SK-N-SH (cell line): ENCODE data around the gene VIL1. TPM values are rescaled to one million over a fixed set of nuclear protein-coding genes. Genes with fewer than 3 reads are reported as not detected.

ENCODE experiments used
- CTCF ChIA-PET: fragments of 300-600, 350-600 bp; formaldehyde crosslinking; extraction: SDS; loops from one replicate; lab custom pipeline; 2021; lab: Yijun Ruan, JAX
- POLR2A ChIA-PET: fragments of 350-600 bp; sonication (Branson Sonifier 250); formaldehyde crosslinking; extraction: SDS; loops from one replicate; lab custom pipeline; 2020; ENCODE audit warnings: antibody characterized with exemption, inconsistent platforms; lab: Yijun Ruan, JAX
- DNase-seq: peaks from one replicate; pipeline ENCODE4 v3.0.0; 2012
- H2AFZ ChIP-seq: fragments of 200-600 bp; sonication (generic); 2 replicates; pipeline ENCODE4 v1.8.1; 2016; ENCODE audit warnings: antibody characterized with exemption, mild to moderate bottlenecking, low read depth
- H3F3A ChIP-seq: fragments of 200-600 bp; sonication (generic); replicated peaks from 2 replicates; pipeline ENCODE3; 2016; ENCODE audit warnings: antibody characterized with exemption, mild to moderate bottlenecking; ENCODE audit not compliant: insufficient read depth
- H3K27ac ChIP-seq, 2 experiments: fragments of 200-500 bp in 1 of 2; fragments of 200-600 bp in 1 of 2; sonication (Bioruptor generic) in 1 of 2; sonication (generic), shearing (Covaris generic) in 1 of 2; 2 replicates each; pipeline versions ENCODE4 v1.5.1 to v1.6.1; 2014 to 2016; ENCODE audit warnings: low read depth in 2 of 2, inconsistent platforms in 1 of 2, low read length in 1 of 2, mild to moderate bottlenecking in 1 of 2, mixed read lengths in 1 of 2
- H3K27me3 ChIP-seq: fragments of 200-600 bp; sonication (generic), shearing (Covaris generic); 2 replicates; pipeline ENCODE4 v1.6.1; 2016; ENCODE audit warnings: mixed run types; ENCODE audit not compliant: insufficient read depth
- H3K36me3 ChIP-seq, 2 experiments: fragments of 200-500 bp in 1 of 2; fragments of 200-600 bp in 1 of 2; sonication (Bioruptor generic) in 1 of 2; sonication (generic) in 1 of 2; replicated peaks in 1 of 2; 2 replicates each; pipeline versions ENCODE3 to v1.5.1; 2014 to 2016; ENCODE audit warnings: low read length in 1 of 2, mild to moderate bottlenecking in 1 of 2; ENCODE audit not compliant: insufficient read depth in 2 of 2, control insufficient read depth in 1 of 2
- H3K4me1 ChIP-seq, 2 experiments: fragments of 200-500 bp in 1 of 2; fragments of 200-600 bp in 1 of 2; sonication (Bioruptor generic) in 1 of 2; sonication (generic), shearing (Covaris generic) in 1 of 2; 2 replicates each; pipeline versions ENCODE4 v1.5.1 to v1.6.1; 2014 to 2016; ENCODE audit warnings: low read depth in 1 of 2, low read length in 1 of 2, mixed run types in 1 of 2; ENCODE audit not compliant: insufficient read depth in 2 of 2, control insufficient read depth in 1 of 2
- H3K4me2 ChIP-seq: fragments of 200-600 bp; sonication (generic), shearing (Covaris generic); 2 replicates; pipeline ENCODE4 v1.6.1; 2017; ENCODE audit warnings: mixed run types
- H3K4me3 ChIP-seq, 2 experiments: fragments of 200-500 bp in 1 of 2; fragments of 200-600 bp in 1 of 2; sonication (Bioruptor generic) in 1 of 2; sonication (generic), shearing (Covaris generic) in 1 of 2; 2 replicates each; pipeline versions ENCODE4 v1.5.1 to v1.8.1; 2014 to 2016; ENCODE audit warnings: low read depth in 2 of 2, inconsistent platforms in 1 of 2, low read length in 1 of 2, mild to moderate bottlenecking in 1 of 2, mixed read lengths in 1 of 2, moderate library complexity in 1 of 2
- H3K79me2 ChIP-seq: fragments of 200-600 bp; sonication (generic); 2 replicates; pipeline ENCODE4 v1.8.1; 2017; ENCODE audit warnings: mild to moderate bottlenecking; ENCODE audit not compliant: insufficient read depth
- H3K9ac ChIP-seq: fragments of 200-600 bp; sonication (generic); 2 replicates; pipeline ENCODE4 v1.6.1; 2017; ENCODE audit warnings: mixed run types
- H3K9me2 ChIP-seq: fragments of 200-600 bp; sonication (generic); 2 replicates; pipeline ENCODE4 v1.6.1; 2017; ENCODE audit warnings: mixed run types
- H3K9me3 ChIP-seq: fragments of 200-600 bp; sonication (generic); 2 replicates; pipeline ENCODE4 v1.6.1; 2017; ENCODE audit warnings: mixed run types, mild to moderate bottlenecking, moderate library complexity
- H4K20me1 ChIP-seq: fragments of 200-600 bp; sonication (generic); 2 replicates; pipeline ENCODE4 v1.6.1; 2017; ENCODE audit warnings: mild to moderate bottlenecking, mixed run types; ENCODE audit not compliant: insufficient read depth
- FOSL2 ChIP-seq: IDR thresholded peaks from 2 replicates; pipeline ENCODE4 v1.4.0; 2012; ENCODE audit warnings: low read depth, mild to moderate bottlenecking, moderate library complexity, borderline replicate concordance
- FOXJ3 ChIP-seq: sonication (generic); formaldehyde crosslinking; IDR thresholded peaks from 2 replicates; pipeline ENCODE4 v1.5.1; 2020; ENCODE audit warnings: mild to moderate bottlenecking, missing genetic modification reagents
- FOXM1 ChIP-seq: IDR thresholded peaks from 2 replicates; pipeline ENCODE4 v1.4.0; 2012; ENCODE audit warnings: low read depth, mild to moderate bottlenecking
- GABPA ChIP-seq: IDR thresholded peaks from 2 replicates; pipeline ENCODE4 v1.4.0; 2012; ENCODE audit warnings: low read depth, mild to moderate bottlenecking
- GATA2 ChIP-seq: sonication (generic); formaldehyde crosslinking; IDR thresholded peaks from 2 replicates; pipeline ENCODE4 v1.5.0; 2020; ENCODE audit warnings: mild to moderate bottlenecking, missing genetic modification reagents
- JUND ChIP-seq: IDR thresholded peaks from 2 replicates; pipeline ENCODE4 v1.4.0; 2012
- MAX ChIP-seq: IDR thresholded peaks from 2 replicates; pipeline ENCODE4 v1.4.0; 2012; ENCODE audit warnings: low read depth
- NFIC ChIP-seq: IDR thresholded peaks from 2 replicates; pipeline ENCODE4 v1.4.0; 2012; ENCODE audit warnings: borderline replicate concordance
- NRF1 ChIP-seq: IDR thresholded peaks from 2 replicates; pipeline ENCODE4 v1.6.1; 2012; ENCODE audit warnings: low read depth, mild to moderate bottlenecking, low read length
- PBX3 ChIP-seq: IDR thresholded peaks from 2 replicates; pipeline ENCODE4; 2012
- RCOR1 ChIP-seq: fragments of 150-350 bp; IDR thresholded peaks from 2 replicates; pipeline ENCODE4 v1.6.1; 2017; ENCODE audit warnings: antibody characterized with exemption, low read length
- RXRA ChIP-seq: IDR thresholded peaks from 2 replicates; pipeline ENCODE4 v1.4.0; 2012; ENCODE audit warnings: low read depth, mild to moderate bottlenecking, borderline replicate concordance
- SIN3A ChIP-seq: IDR thresholded peaks from 2 replicates; pipeline ENCODE4 v1.6.1; 2012; ENCODE audit warnings: low read depth, mild to moderate bottlenecking, low read length, moderate library complexity, borderline replicate concordance
- SMC3 ChIP-seq: IDR thresholded peaks from 2 replicates; pipeline ENCODE4 v1.6.1; 2012; ENCODE audit warnings: low read depth, low read length, improper control_type of control experiment
- TAF1 ChIP-seq: IDR thresholded peaks from 2 replicates; pipeline ENCODE4 v1.6.1; 2012; ENCODE audit warnings: low read depth, mild to moderate bottlenecking, low read length, moderate library complexity, borderline replicate concordance
- USF1 ChIP-seq: IDR thresholded peaks from 2 replicates; pipeline ENCODE4 v1.4.0; 2012; ENCODE audit warnings: low read depth, borderline replicate concordance
- USF2 ChIP-seq: fragments of 150-350 bp; IDR thresholded peaks from 2 replicates; pipeline ENCODE4 v1.6.1; 2017; ENCODE audit warnings: antibody characterized with exemption, low read length, low read depth, borderline replicate concordance
- YY1 ChIP-seq: IDR thresholded peaks from 2 replicates; pipeline ENCODE4 v1.4.0; 2012; ENCODE audit warnings: low read depth, mild to moderate bottlenecking
- ZBTB33 ChIP-seq: IDR thresholded peaks from 2 replicates; pipeline ENCODE4 v1.4.0; 2012; ENCODE audit warnings: low read depth, borderline replicate concordance
- WGBS: methylation state at CpG from one replicate; pipeline ENCODE4 v1.1.6; 2017; ENCODE audit warnings: low lambda C conversion rate; 5-methylcytosine and 5-hydroxymethylcytosine counted together
- polyA plus RNA-seq, 3 experiments: library from polyadenylated mRNA; depleted of rRNA; stranded (reverse); fragments of >200 nt; gene quantifications; 2 replicates each; pipeline ENCODE4 v1.2.3, GENCODE V29; 2012

VIL1 gene
- polyA plus RNA-seq, 1 of the 3 experiments (the other 2 are of a cell fraction), result under 0.01 TPM

GRCh38 chr2:218423584-218423983, 4.7 kb downstream of the VIL1 start:
- Histone ChIP-seq H2AFZ (no peak overlapping the region), H3K9me2 (no peaks in the 10 kb centered on the region), H3K9ac (no peak overlapping the region), H3K9me3 (no peaks in the 10 kb centered on the region), H3K79me2 (no peaks in the 10 kb centered on the region), H4K20me1 (no peaks in the 10 kb centered on the region), H3K4me3 (no peak overlapping the region), H3K27ac (no peak overlapping the region), H3K4me2 (no peak overlapping the region), H3K36me3 (no peaks in the 10 kb centered on the region), H3K4me1 (no peaks in the 10 kb centered on the region), H3F3A (no peaks in the 10 kb centered on the region), H3K27me3 (no peaks in the 10 kb centered on the region)
- 62% methylated on average over 5 of the region's 9 CpGs for WGBS
- POLR2A ChIA-PET, result no interaction called here
- CTCF ChIA-PET, result interaction anchor here (0.7 to 2.1 kb wide), 2 partner anchors 42 to 70 kb away, joined by 3 to 7 read pairs; no protein-coding TSS in a partner anchor
- TF ChIP-seq SMC3 (no peak), SIN3A (no peak), JUND (no peak), RCOR1 (no peak), USF1 (no peak), YY1 (no peak), RXRA (no peak), MAX (no peak), GATA2 (CRISPR knock-in tag) (no peak), FOXM1 (no peak), ZBTB33 (no peak), NRF1 (no peak)
- no peak for DNase-seq

GRCh38 chr2:218425531-218425930, 6.6 kb downstream of the VIL1 start:
- Histone ChIP-seq H3K9ac (no peak overlapping the region), H3K4me2 (no peak overlapping the region), H2AFZ (no peak overlapping the region), H3K4me3 (no peak overlapping the region), H4K20me1 (no peaks in the 10 kb centered on the region), H3K9me2 (no peaks in the 10 kb centered on the region), H3F3A (no peaks in the 10 kb centered on the region), H3K36me3 (no peaks in the 10 kb centered on the region), H3K4me1 (no peaks in the 10 kb centered on the region; a peak in 1 of 4 replicates), H3K27me3 (no peaks in the 10 kb centered on the region), H3K9me3 (no peaks in the 10 kb centered on the region), H3K79me2 (no peaks in the 10 kb centered on the region), H3K27ac (no peak overlapping the region)
- no peak for TF ChIP-seq NFIC
- TF ChIP-seq GABPA, result no peak
- TF ChIP-seq USF2, result no peak
- TF ChIP-seq FOXJ3, result no peak
- no peak for TF ChIP-seq PBX3
- no peak for TF ChIP-seq FOSL2
- TF ChIP-seq RCOR1, result no peak
- TF ChIP-seq TAF1, result no peak
- TF ChIP-seq YY1, result no peak
- POLR2A ChIA-PET, result no interaction called here
- CTCF ChIA-PET, result interaction anchor here (1.4 kb wide), 1 partner anchor 14 kb away, joined by 3 read pairs; no protein-coding TSS in a partner anchor
- WGBS, result 76% methylated on average over 7 of the region's 10 CpGs
- DNase-seq, result no peak
